Calu3 (cell line): Measurements from ENCODE around the gene ENDOD1. TPM values are rescaled to one million over a fixed set of nuclear protein-coding genes. Genes with fewer than 3 reads are reported as not detected.

Experiments
- BruUV-seq: library from RNA; stranded (reverse); fragments of 400-500 nt; replicated peaks from 2 replicates; lab custom pipeline; 2021; lab: Mats Ljungman, UMichigan
- CTCF ChIA-PET: fragments of 300-600 bp; sonication (Branson Sonifier 250); formaldehyde crosslinking; loops from one replicate; lab custom pipeline; 2022; ENCODE audit warnings: antibody characterized with exemption; lab: Charles Lee
- DNase-seq: peaks from one replicate; pipeline ENCODE4 v3.0.0; 2022
- H3K27ac Mint-ChIP-seq: one replicate; pipeline ENCODE4 v1.8.0; 2022; ENCODE audit warnings: mixed read lengths; ENCODE audit not compliant: unreplicated experiment
- H3K27me3 Mint-ChIP-seq: one replicate; pipeline ENCODE4 v1.8.0; 2022; ENCODE audit warnings: mixed read lengths; ENCODE audit not compliant: unreplicated experiment
- H3K36me3 Mint-ChIP-seq: one replicate; pipeline ENCODE4 v1.8.0; 2022; ENCODE audit warnings: mild to moderate bottlenecking, moderate library complexity, mixed read lengths; ENCODE audit not compliant: insufficient read depth, unreplicated experiment
- H3K4me1 Mint-ChIP-seq: one replicate; pipeline ENCODE4 v1.8.0; 2022; ENCODE audit warnings: mild to moderate bottlenecking, low read depth, mixed read lengths; ENCODE audit not compliant: unreplicated experiment
- H3K4me3 Mint-ChIP-seq: one replicate; pipeline ENCODE4 v1.8.0; 2022; ENCODE audit warnings: mild to moderate bottlenecking, low read depth, moderate library complexity, mixed read lengths; ENCODE audit not compliant: unreplicated experiment
- H3K9me3 Mint-ChIP-seq: one replicate; pipeline ENCODE4 v1.8.0; 2022; ENCODE audit warnings: low read depth, mixed read lengths; ENCODE audit not compliant: unreplicated experiment
- intact Hi-C: fragments of 100-400 bp; cut with micrococcal nuclease; formaldehyde crosslinking; loops from one replicate; pipeline ENCODE4 v1.10.0; 2022; ENCODE audit not compliant: unreplicated experiment
- total RNA-seq: library from RNA; stranded (reverse); gene quantifications from 2 replicates; pipeline ENCODE4 v1.2.3, GENCODE V29; 2022
- TF ChIP-seq, protein P1 (sequence below): fragments of 200-600 bp; IDR thresholded peaks from one replicate; pipeline ENCODE4 v1.8.0; 2022; ENCODE audit warnings: antibody characterized with exemption; ENCODE audit not compliant: unreplicated experiment

Gene ENDOD1
- total RNA-seq, 1 experiment from 2014 or later: 29.4 TPM

GRCh38 chr11:95161248-95161647 lies 71.6 kb downstream of the ENDOD1 start:
- Mint-ChIP-seq H3K9me3 (no peaks in the 10 kb centered on the region), H3K27me3 (no peaks in the 10 kb centered on the region), H3K4me3 (no peak overlapping the region), H3K36me3 (no peaks in the 10 kb centered on the region), H3K27ac (no peak overlapping the region), H3K4me1 (no peaks in the 10 kb centered on the region)
- CTCF ChIA-PET: no interaction called here
- intact Hi-C loops: no loop called here
- DNase-seq: no peak
- BruUV-seq: no TSS peak
- TF ChIP-seq, protein P1, sequence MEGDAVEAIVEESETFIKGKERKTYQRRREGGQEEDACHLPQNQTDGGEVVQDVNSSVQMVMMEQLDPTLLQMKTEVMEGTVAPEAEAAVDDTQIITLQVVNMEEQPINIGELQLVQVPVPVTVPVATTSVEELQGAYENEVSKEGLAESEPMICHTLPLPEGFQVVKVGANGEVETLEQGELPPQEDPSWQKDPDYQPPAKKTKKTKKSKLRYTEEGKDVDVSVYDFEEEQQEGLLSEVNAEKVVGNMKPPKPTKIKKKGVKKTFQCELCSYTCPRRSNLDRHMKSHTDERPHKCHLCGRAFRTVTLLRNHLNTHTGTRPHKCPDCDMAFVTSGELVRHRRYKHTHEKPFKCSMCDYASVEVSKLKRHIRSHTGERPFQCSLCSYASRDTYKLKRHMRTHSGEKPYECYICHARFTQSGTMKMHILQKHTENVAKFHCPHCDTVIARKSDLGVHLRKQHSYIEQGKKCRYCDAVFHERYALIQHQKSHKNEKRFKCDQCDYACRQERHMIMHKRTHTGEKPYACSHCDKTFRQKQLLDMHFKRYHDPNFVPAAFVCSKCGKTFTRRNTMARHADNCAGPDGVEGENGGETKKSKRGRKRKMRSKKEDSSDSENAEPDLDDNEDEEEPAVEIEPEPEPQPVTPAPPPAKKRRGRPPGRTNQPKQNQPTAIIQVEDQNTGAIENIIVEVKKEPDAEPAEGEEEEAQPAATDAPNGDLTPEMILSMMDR: no peak

- Mint-ChIP-seq H3K4me1 (no peaks in the 10 kb centered on the region), H3K9me3 (no peaks in the 10 kb centered on the region), H3K36me3 (no peaks in the 10 kb centered on the region), H3K27me3 (no peaks in the 10 kb centered on the region), H3K4me3 (no peak overlapping the region), H3K27ac (no peak overlapping the region)
- no TSS peak for BruUV-seq
- TF ChIP-seq, protein P1: no peak
- CTCF ChIA-PET: no interaction called here
- no peak for DNase-seq
- intact Hi-C loops: no loop called here
These were observed 73.5 kb downstream of the ENDOD1 start for GRCh38 chr11:95163106-95163505.

GRCh38 chr11:95165638-95166037 lies 76.0 kb downstream of the ENDOD1 start:
- TF ChIP-seq, protein P1: no peak
- intact Hi-C loops: no loop called here
- H3K9me3 Mint-ChIP-seq: no peaks in the 10 kb centered on the region
- no peak overlapping the region for H3K4me3 Mint-ChIP-seq
- no peaks in the 10 kb centered on the region for H3K36me3 Mint-ChIP-seq
- BruUV-seq: no TSS peak
- H3K27me3 Mint-ChIP-seq: no peaks in the 10 kb centered on the region
- DNase-seq: no peak
- CTCF ChIA-PET: no interaction called here
- no peak overlapping the region for H3K27ac Mint-ChIP-seq
- H3K4me1 Mint-ChIP-seq: no peaks in the 10 kb centered on the region

- no peaks in the 10 kb centered on the region for H3K27me3 Mint-ChIP-seq
- no peaks in the 10 kb centered on the region for H3K36me3 Mint-ChIP-seq
- H3K9me3 Mint-ChIP-seq: no peaks in the 10 kb centered on the region
- CTCF ChIA-PET: no interaction called here
- H3K27ac Mint-ChIP-seq: no peak overlapping the region
- intact Hi-C loops: no loop called here
- no peak overlapping the region for H3K4me3 Mint-ChIP-seq
- DNase-seq: no peak
- no peaks in the 10 kb centered on the region for H3K4me1 Mint-ChIP-seq
- TF ChIP-seq, protein P1: no peak
- BruUV-seq: no TSS peak
These were observed 77.1 kb downstream of the ENDOD1 start for GRCh38 chr11:95166781-95167180.
